MG63 (cell line): ENCODE measurements around the gene PYCARD. TPM values are rescaled to one million over a fixed set of nuclear protein-coding genes. Genes with fewer than 3 reads are reported as not detected.
"Not testable (repeated sequence)": the region's sequence is repeated elsewhere in the genome, so short reads cannot be mapped to it uniquely, and the experiment has no call there.

Source experiments
- DNase-seq: peaks from one replicate; pipeline ENCODE4 v3.0.0-alpha.2; 2020
- H3K27me3 ChIP-seq: fragments of 250-450 bp; sonication (Bioruptor Pico); 2 replicates; pipeline ENCODE4 v1.5.1; 2020; ENCODE audit warnings: mild to moderate bottlenecking, moderate library complexity
- H3K36me3 ChIP-seq: fragments of 250-450 bp; sonication (Bioruptor Pico); 2 replicates; pipeline ENCODE4 v1.5.1; 2020; ENCODE audit warnings: mild to moderate bottlenecking, moderate library complexity
- H3K4me3 ChIP-seq: fragments of 250-450 bp; sonication (Bioruptor Pico); 2 replicates; pipeline ENCODE4 v1.5.1; 2020; ENCODE audit warnings: mild to moderate bottlenecking, moderate library complexity
- H3K9me3 ChIP-seq: fragments of 250-450 bp; sonication (Bioruptor Pico); 2 replicates; pipeline ENCODE4 v1.5.1; 2020; ENCODE audit warnings: mild to moderate bottlenecking, moderate library complexity
- total RNA-seq: library from RNA; depleted of rRNA; stranded (reverse); fragments of >200 nt; shearing (Covaris generic); gene quantifications from 2 replicates; pipeline ENCODE4 v1.2.3, GENCODE V29; 2014; ENCODE audit warnings: low replicate concordance

PYCARD gene
- total RNA-seq, 1 experiment from 2014 or later = not detected

GRCh38 chr16:31198207-31198882 lies 4.2 kb downstream of the PYCARD start:
- no peak for DNase-seq
- Histone ChIP-seq H3K36me3 (peaks cover 72% of the 10 kb centered on the region), H3K27me3 (no peaks in the 10 kb centered on the region), H3K9me3 (no peaks in the 10 kb centered on the region), H3K4me3 (no peak overlapping the region)

DNA sequence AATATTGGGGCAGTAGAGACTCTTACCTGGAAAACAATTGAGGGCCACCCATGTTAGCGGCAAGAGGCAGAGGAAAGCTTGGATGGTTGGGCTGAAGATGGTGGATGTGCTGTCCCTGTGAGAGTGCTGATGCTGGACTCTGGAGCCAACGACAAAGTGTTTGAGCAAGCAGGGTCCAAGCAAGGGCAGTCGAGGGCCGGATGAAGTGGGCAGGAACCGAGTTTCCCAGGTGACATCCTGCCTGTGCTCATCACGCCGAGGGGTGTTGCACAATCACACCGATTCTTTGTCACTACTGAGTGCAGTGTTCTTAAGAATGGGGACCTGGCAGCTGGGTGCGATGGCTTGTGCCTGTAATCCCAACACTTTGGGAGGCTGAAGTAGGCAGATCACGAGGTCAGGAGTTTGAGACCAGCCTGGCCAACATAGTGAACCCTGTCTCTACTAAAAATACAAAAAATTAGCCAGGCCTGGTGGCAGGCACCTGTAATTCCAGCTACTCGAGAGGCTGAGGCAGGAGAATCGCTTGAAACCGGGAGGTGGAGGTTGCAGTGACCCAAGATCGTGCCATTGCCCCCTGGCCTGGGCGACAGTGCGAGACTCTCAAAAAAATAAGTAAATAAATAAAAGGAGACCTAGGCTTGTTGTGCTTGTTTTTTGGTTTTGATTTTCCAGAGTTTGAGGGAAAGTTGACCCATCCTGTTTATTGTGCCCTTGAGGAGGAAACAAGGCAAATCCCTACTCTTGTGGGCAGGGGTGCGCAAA lies 6.1 kb downstream of the PYCARD start:
- DNase-seq = no peak
- H3K9me3 ChIP-seq = no peaks in the 10 kb centered on the region

DNA sequence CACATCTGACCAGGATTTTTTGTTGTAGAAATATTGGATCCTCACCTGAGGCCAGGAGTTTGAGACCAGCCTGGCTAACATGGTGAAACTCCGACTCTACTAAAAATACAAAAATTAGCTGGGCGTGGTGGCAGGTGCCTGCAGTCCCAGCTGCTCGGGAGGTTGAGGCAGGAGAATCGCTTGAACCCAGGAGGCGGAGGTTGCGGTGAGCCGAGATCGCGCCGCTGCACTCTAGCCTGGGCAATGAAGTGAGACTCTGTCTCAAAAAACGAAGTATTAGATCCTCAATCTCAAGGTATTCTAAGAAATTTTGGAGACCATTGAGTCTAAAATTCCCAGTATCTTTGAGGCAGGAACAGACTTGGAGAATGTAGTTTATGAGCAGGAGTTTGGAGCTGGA lies 6.7 kb downstream of the PYCARD start:
- not testable (repeated sequence) for H3K9me3 ChIP-seq, H3K27me3 ChIP-seq, DNase-seq

More for the DNA sequence above, 6.1 kb downstream of the PYCARD start:
- Histone ChIP-seq H3K36me3 (peaks cover 91% of the 10 kb centered on the region), H3K27me3 (no peaks in the 10 kb centered on the region), H3K4me3 (no peak overlapping the region)

GRCh38 chr16:31194898-31195297 lies 7.7 kb downstream of the PYCARD start:
- Histone ChIP-seq H3K9me3 (no peaks in the 10 kb centered on the region), H3K27me3 (no peaks in the 10 kb centered on the region), H3K4me3 (no peak overlapping the region), H3K36me3 (peaks cover 96% of the 10 kb centered on the region)
- no peak for DNase-seq

More for the DNA sequence above, 6.7 kb downstream of the PYCARD start:
- peaks cover 93% of the 10 kb centered on the region for H3K36me3 ChIP-seq
- not testable (repeated sequence) for H3K4me3 ChIP-seq

- peaks cover 96% of the 10 kb centered on the region for H3K36me3 ChIP-seq
- H3K27me3 ChIP-seq = no peaks in the 10 kb centered on the region
- no peak overlapping the region for H3K4me3 ChIP-seq
- H3K9me3 ChIP-seq = no peaks in the 10 kb centered on the region
- DNase-seq = no peak
Observed at GRCh38 chr16:31193874-31194273, 8.7 kb downstream of the PYCARD start.

DNA sequence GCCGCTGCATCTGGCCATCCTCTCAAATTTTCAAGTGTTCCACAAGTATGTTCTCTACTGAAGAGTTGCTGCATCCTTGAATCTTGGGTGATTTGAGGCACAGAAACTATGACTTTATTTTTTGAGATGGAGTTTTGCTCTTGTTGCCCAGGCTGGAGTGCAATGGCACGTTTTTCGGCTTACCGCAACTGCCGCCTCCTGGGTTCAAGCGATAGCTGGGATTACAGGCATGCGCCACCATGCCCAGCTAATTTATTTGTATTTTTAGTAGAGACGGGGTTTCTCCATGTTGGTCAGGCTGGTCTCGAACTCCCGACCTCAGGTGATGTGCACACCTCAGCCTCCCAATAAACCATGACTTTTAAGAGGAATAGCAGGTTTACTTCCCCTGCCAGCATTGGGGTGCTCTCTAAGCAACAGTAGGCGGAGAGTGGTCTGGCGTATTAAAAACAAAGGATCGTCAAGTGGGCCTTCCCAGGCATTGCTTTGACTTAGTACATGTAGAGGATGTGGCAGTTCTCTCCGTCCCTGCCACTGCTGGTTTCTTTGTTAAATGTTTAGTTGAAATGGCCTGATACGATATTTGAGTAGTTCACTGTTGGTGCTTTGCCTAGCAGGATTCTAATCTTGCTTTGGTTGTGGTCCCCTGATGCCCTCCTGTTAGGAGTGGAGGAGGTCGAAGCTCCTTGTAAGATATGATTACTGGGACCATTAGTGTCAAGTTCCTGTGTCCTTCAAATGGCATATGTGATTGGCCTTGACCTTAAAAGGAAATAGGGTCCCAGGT lies 9.5 kb downstream of the PYCARD start:
- H3K27me3 ChIP-seq = no peaks in the 10 kb centered on the region
- peaks cover 98% of the 10 kb centered on the region for H3K36me3 ChIP-seq
- no peak for DNase-seq
- no peaks in the 10 kb centered on the region for H3K9me3 ChIP-seq
- no peak overlapping the region for H3K4me3 ChIP-seq

- H3K27me3 ChIP-seq = no peaks in the 10 kb centered on the region
- peaks cover 100% of the 10 kb centered on the region for H3K36me3 ChIP-seq
- H3K9me3 ChIP-seq = no peaks in the 10 kb centered on the region
- no peak for DNase-seq
- H3K4me3 ChIP-seq = no peak overlapping the region
Observed at GRCh38 chr16:31191697-31192428, 10.7 kb downstream of the PYCARD start.

- DNase-seq = no peak
- H3K27me3 ChIP-seq = no peaks in the 10 kb centered on the region
- peaks cover 100% of the 10 kb centered on the region for H3K36me3 ChIP-seq
- H3K9me3 ChIP-seq = no peaks in the 10 kb centered on the region
- H3K4me3 ChIP-seq = no peak overlapping the region
Observed at GRCh38 chr16:31190818-31191444, 11.6 kb downstream of the PYCARD start.

DNA sequence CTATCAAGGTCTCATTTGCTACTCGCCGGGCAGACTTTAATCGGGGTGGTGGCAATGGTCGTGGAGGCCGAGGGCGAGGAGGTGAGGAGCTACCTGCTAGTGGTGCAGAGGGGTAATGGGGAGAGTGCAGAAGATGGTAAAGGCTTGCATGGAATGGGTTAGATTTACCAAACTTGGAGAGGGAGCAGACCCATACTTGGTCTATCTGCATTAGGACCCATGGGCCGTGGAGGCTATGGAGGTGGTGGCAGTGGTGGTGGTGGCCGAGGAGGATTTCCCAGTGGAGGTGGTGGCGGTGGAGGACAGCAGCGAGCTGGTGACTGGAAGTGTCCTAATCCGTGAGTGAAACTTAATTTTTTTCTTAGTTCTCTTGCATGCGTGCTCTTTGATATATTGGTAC lies 12.5 kb downstream of the PYCARD start:
- Histone ChIP-seq H3K27me3 (no peaks in the 10 kb centered on the region), H3K36me3 (peaks cover 100% of the 10 kb centered on the region), H3K9me3 (no peaks in the 10 kb centered on the region), H3K4me3 (no peak overlapping the region)
- DNase-seq = no peak

DNA sequence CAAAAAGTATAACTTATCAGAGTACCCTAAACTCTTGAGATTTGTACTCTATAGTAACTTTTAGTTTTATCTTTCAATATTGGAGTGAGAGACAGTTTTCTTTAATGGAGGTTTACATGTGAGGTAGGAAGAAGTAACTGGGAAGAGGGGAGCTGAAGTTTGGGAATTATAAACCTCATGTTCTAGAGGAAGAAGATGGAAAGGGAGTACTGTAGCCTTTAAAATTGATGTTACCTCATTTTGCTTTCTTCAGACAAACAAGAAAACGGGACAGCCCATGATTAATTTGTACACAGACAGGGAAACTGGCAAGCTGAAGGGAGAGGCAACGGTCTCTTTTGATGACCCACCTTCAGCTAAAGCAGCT lies 13.2 kb downstream of the PYCARD start:
- DNase-seq = no peak

GRCh38 chr16:31188450-31189411 lies 13.8 kb downstream of the PYCARD start:
- Histone ChIP-seq H3K4me3 (no peak overlapping the region), H3K27me3 (no peaks in the 10 kb centered on the region), H3K36me3 (peaks cover 100% of the 10 kb centered on the region), H3K9me3 (no peaks in the 10 kb centered on the region)
- DNase-seq = no peak

More for the DNA sequence above, 13.2 kb downstream of the PYCARD start:
- H3K4me3 ChIP-seq = no peak overlapping the region
- no peaks in the 10 kb centered on the region for H3K27me3 ChIP-seq
- H3K9me3 ChIP-seq = no peaks in the 10 kb centered on the region
- H3K36me3 ChIP-seq = peaks cover 100% of the 10 kb centered on the region

- Histone ChIP-seq H3K36me3 (peaks cover 100% of the 10 kb centered on the region), H3K9me3 (no peaks in the 10 kb centered on the region), H3K4me3 (no peak overlapping the region), H3K27me3 (no peaks in the 10 kb centered on the region)
- DNase-seq = no peak
Observed at GRCh38 chr16:31187808-31188189, 14.8 kb downstream of the PYCARD start.

- no peaks in the 10 kb centered on the region for H3K27me3 ChIP-seq
- DNase-seq = no peak
- H3K4me3 ChIP-seq = no peak overlapping the region
- peaks cover 100% of the 10 kb centered on the region for H3K36me3 ChIP-seq
- no peaks in the 10 kb centered on the region for H3K9me3 ChIP-seq
Observed at GRCh38 chr16:31186930-31187807, 15.4 kb downstream of the PYCARD start.

DNA sequence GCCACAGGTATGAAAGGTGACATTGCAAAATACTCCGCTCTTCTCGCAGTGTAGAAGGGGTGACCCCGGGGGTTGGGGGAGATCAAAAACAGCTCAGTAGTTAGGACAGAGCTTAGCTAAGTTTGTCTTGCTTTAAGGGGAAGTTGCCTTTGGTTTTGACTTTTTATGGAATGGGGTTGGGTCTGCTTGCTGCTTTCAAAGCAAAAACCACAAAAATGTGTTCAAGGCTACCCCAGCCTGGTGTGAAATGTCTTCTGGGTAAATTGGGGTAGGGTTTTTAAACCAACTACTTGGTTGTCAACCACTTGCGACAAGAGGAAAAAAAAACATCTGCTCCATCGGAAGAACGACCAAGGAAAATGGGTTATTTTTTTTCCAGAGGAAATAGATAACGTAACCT lies 16.4 kb downstream of the PYCARD start:
- DNase-seq = no peak
- Histone ChIP-seq H3K27me3 (no peaks in the 10 kb centered on the region), H3K4me3 (no peak overlapping the region), H3K36me3 (peaks cover 100% of the 10 kb centered on the region), H3K9me3 (no peaks in the 10 kb centered on the region)
